HCT116 (cell line): ENCODE results near the gene ATF1. TPM values are rescaled to one million over a fixed set of nuclear protein-coding genes. Genes with fewer than 3 reads are reported as not detected.

Source experiments
- ATAC-seq: fragments of 200-7000 bp; cut with Tn5 transposase; 2 replicates; pipeline ENCODE4 v1.9.1; 2020; ENCODE audit warnings: mild to moderate bottlenecking, moderate library complexity
- BruUV-seq: library from RNA; stranded (reverse); fragments of 400-500 nt; replicated peaks from 2 replicates; lab custom pipeline; 2021; lab: Mats Ljungman, UMichigan
- CTCF ChIA-PET: fragments of 300-600 bp; sonication (Branson Sonifier 250); formaldehyde crosslinking; loops from one replicate; lab custom pipeline; 2021; ENCODE audit warnings: antibody characterized with exemption; lab: Charles Lee
- POLR2A ChIA-PET: fragments of 300-600, 350-600 bp; sonication (Branson Sonifier 250); formaldehyde crosslinking; loops from one replicate; lab custom pipeline; 2021; ENCODE audit warnings: antibody characterized with exemption; lab: Charles Lee
- RAD21 ChIA-PET, 2 experiments: fragments of 300-600 bp; sonication (Branson Sonifier 250); formaldehyde crosslinking; loops; one replicate each; lab custom pipeline; 2023; ENCODE audit warnings: low total read pairs in 2 of 2; ENCODE audit not compliant: uncharacterized antibody in 2 of 2, unreplicated experiment in 2 of 2, low non-redundant PET in 1 of 2; lab: Charles Lee
- DNase-seq: peaks from one replicate; pipeline ENCODE4 v3.0.0-alpha.2; 2010; ENCODE audit warnings: low read depth, low spot score
- H2AFZ ChIP-seq: fragments of 200-600 bp; shearing (Covaris generic), sonication (generic); 2 replicates; pipeline ENCODE4 v1.6.1; 2017; ENCODE audit warnings: low read depth, mixed run types, mixed read lengths, antibody characterized with exemption, low read length; ENCODE audit not compliant: poor library complexity, severe bottlenecking
- H3K27ac ChIP-seq: 2 replicates; pipeline ENCODE4 v1.5.1; 2012; ENCODE audit warnings: low read depth, low read length
- H3K27me3 ChIP-seq: fragments of 200-600 bp; sonication (generic); 2 replicates; pipeline ENCODE4 v1.6.1; 2016; ENCODE audit warnings: mixed run types, low read length, mixed read lengths; ENCODE audit not compliant: insufficient read depth
- H3K36me3 ChIP-seq, 2 experiments: fragments of 200-500 bp in 1 of 2; fragments of 200-600 bp in 1 of 2; sonication (Bioruptor generic) in 1 of 2; sonication (generic) in 1 of 2; 2 replicates each; pipeline versions ENCODE4 v1.5.1 to v1.6.1; 2014 to 2016; ENCODE audit warnings: low read length in 2 of 2, inconsistent platforms in 1 of 2, mixed read lengths in 1 of 2, mixed run types in 1 of 2; ENCODE audit not compliant: insufficient read depth in 2 of 2, control insufficient read depth in 1 of 2
- H3K4me1 ChIP-seq, 2 experiments: fragments of 200-600 bp in 1 of 2; sonication (generic) in 1 of 2; 2 replicates each; pipeline versions ENCODE4 v1.5.1 to v1.6.1; 2012 to 2017; ENCODE audit warnings: low read length in 2 of 2, inconsistent platforms in 1 of 2, mild to moderate bottlenecking in 1 of 2, mixed read lengths in 1 of 2, mixed run types in 1 of 2, moderate library complexity in 1 of 2; ENCODE audit not compliant: insufficient read depth in 2 of 2, control insufficient read depth in 1 of 2
- H3K4me2 ChIP-seq: fragments of 200-600 bp; sonication (generic); 2 replicates; pipeline ENCODE4 v1.6.1; 2017; ENCODE audit warnings: mixed run types, low read length, mixed read lengths
- H3K4me3 ChIP-seq, 2 experiments: fragments of 200-600 bp in 1 of 2; sonication (generic) in 1 of 2; replicated peaks in 1 of 2; 2 replicates each; pipeline ENCODE4 v1.5.1; 2011 to 2016; ENCODE audit warnings: low read length in 2 of 2, control low read depth in 1 of 2, low read depth in 1 of 2, mild to moderate bottlenecking in 1 of 2, mixed read lengths in 1 of 2, mixed run types in 1 of 2
- H3K79me2 ChIP-seq: fragments of 200-600 bp; sonication (generic); 2 replicates; pipeline ENCODE4 v1.6.1; 2017; ENCODE audit warnings: mild to moderate bottlenecking, mixed run types, low read length, moderate library complexity, mixed read lengths; ENCODE audit not compliant: insufficient read depth
- H3K9ac ChIP-seq: fragments of 200-600 bp; sonication (generic); 2 replicates; pipeline ENCODE4 v1.6.1; 2016; ENCODE audit warnings: low read length, mixed read lengths
- H3K9me2 ChIP-seq: fragments of 200-600 bp; sonication (generic), shearing (Covaris generic); 2 replicates; pipeline ENCODE4 v1.6.1; 2017; ENCODE audit warnings: mixed run types, mild to moderate bottlenecking, moderate library complexity; ENCODE audit not compliant: insufficient read depth
- H3K9me3 ChIP-seq, 2 experiments: fragments of 200-500 bp in 1 of 2; fragments of 200-600 bp in 1 of 2; sonication (Bioruptor generic) in 1 of 2; sonication (generic) in 1 of 2; 2 replicates each; pipeline ENCODE4 v1.6.1; 2014 to 2017; ENCODE audit warnings: low read length in 2 of 2, mixed read lengths in 2 of 2, inconsistent platforms in 1 of 2, low read depth in 1 of 2, mild to moderate bottlenecking in 1 of 2, mixed run types in 1 of 2, moderate library complexity in 1 of 2; ENCODE audit not compliant: control insufficient read depth in 1 of 2, insufficient read depth in 1 of 2
- H4K20me1 ChIP-seq: fragments of 200-600 bp; sonication (generic), shearing (Covaris generic); 2 replicates; pipeline ENCODE4 v1.6.1; 2017; ENCODE audit warnings: mixed run types, mild to moderate bottlenecking, moderate library complexity; ENCODE audit not compliant: insufficient read depth
- CBX3 ChIP-seq: IDR thresholded peaks from 2 replicates; pipeline ENCODE4 v1.6.1; 2012; ENCODE audit warnings: low read depth
- ELF1 ChIP-seq: IDR thresholded peaks from 2 replicates; pipeline ENCODE4 v1.6.1; 2012; ENCODE audit warnings: low read depth, borderline replicate concordance
- EZH2phosphoT487 ChIP-seq: fragments of 200-600 bp; IDR thresholded peaks from 2 replicates; pipeline ENCODE4 v1.6.1; 2018; ENCODE audit warnings: antibody characterized with exemption, borderline replicate concordance
- RAD21 ChIP-seq: IDR thresholded peaks from 2 replicates; pipeline ENCODE4 v1.6.1; 2012; ENCODE audit warnings: low read depth, mild to moderate bottlenecking
- intact Hi-C: fragments of 100-400 bp; cut with micrococcal nuclease; formaldehyde crosslinking; loops from 2 replicates; pipeline ENCODE4 v1.10.0; 2022
- total RNA-seq: library from RNA; stranded (reverse); gene quantifications from one replicate; pipeline ENCODE4 v1.2.1, GENCODE V29; 2021; ENCODE audit not compliant: unreplicated experiment
- TF ChIP-seq, protein P1 (sequence below): IDR thresholded peaks from 2 replicates; pipeline ENCODE4 v1.6.1; 2011; ENCODE audit warnings: mild to moderate bottlenecking, low read length, moderate library complexity; ENCODE audit not compliant: insufficient replicate concordance; ENCODE audit errors: extremely low read depth

Gene ATF1
- total RNA-seq, 1 experiment from 2014 or later = 48.8 TPM

DNA sequence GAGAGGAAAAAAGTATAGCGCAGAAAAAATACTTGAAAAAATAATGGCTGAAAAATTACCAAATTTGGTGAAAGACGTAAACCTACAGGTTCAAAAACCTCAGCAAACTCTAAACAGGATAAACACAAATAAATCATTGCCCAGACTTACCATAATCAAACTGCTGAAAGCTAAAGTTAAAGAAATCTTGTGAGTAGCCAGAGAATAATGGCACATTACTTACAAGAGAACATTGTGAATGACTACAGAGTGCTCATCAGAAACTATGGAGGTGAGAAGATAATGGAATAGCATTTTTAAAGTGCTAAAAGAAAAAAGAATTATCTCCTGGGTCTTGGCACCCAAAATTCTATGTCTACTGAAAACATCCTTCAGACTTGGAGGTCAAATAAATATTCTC is 36.0 kb downstream of the ATF1 start:
- Histone ChIP-seq H3K36me3 (peaks cover 9 to 28% of the 10 kb centered on the region in 2 experiments; a peak in 3 of 4 replicates), H3K79me2 (no peaks in the 10 kb centered on the region; the same call in 1 of the 2 replicates), H3K9me2 (no peaks in the 10 kb centered on the region), H3K4me3 (no peak overlapping the region), H3K9me3 (peaks cover 4 to 12% of the 10 kb centered on the region in 2 experiments), H3K27ac (no peak overlapping the region), H3K4me2 (no peak overlapping the region), H3K27me3 (no peaks in the 10 kb centered on the region), H3K9ac (no peak overlapping the region), H2AFZ (no peak overlapping the region), H3K4me1 (no peaks in the 10 kb centered on the region), H4K20me1 (no peaks in the 10 kb centered on the region)
- ChIA-PET POLR2A (no interaction called here), CTCF (no interaction called here), RAD21 (no interaction called here)
- intact Hi-C loops = no loop called here
- ATAC-seq = no peak
- no TSS peak for BruUV-seq
- no peak for DNase-seq
- no peak for TF ChIP-seq ELF1
- TF ChIP-seq CBX3 = peak; percentile 94; the same call in 1 of the 2 replicates
- 0 out of 2 replicates have a peak, but pooled peaks have one; percentile 10 for TF ChIP-seq RAD21

- BruUV-seq = no TSS peak
- H4K20me1 ChIP-seq = no peaks in the 10 kb centered on the region
- no peak overlapping the region for H3K27ac ChIP-seq
- no peaks in the 10 kb centered on the region for H3K27me3 ChIP-seq
- no peak for DNase-seq
- POLR2A ChIA-PET = no interaction called here
- RAD21 ChIA-PET = no interaction called here
- peaks cover 4 to 12% of the 10 kb centered on the region in 2 experiments for H3K9me3 ChIP-seq
- no peak overlapping the region for H3K4me3 ChIP-seq
- H3K9me2 ChIP-seq = no peaks in the 10 kb centered on the region
- intact Hi-C loops = no loop called here
- no peak overlapping the region for H3K4me2 ChIP-seq
- TF ChIP-seq, protein P1, sequence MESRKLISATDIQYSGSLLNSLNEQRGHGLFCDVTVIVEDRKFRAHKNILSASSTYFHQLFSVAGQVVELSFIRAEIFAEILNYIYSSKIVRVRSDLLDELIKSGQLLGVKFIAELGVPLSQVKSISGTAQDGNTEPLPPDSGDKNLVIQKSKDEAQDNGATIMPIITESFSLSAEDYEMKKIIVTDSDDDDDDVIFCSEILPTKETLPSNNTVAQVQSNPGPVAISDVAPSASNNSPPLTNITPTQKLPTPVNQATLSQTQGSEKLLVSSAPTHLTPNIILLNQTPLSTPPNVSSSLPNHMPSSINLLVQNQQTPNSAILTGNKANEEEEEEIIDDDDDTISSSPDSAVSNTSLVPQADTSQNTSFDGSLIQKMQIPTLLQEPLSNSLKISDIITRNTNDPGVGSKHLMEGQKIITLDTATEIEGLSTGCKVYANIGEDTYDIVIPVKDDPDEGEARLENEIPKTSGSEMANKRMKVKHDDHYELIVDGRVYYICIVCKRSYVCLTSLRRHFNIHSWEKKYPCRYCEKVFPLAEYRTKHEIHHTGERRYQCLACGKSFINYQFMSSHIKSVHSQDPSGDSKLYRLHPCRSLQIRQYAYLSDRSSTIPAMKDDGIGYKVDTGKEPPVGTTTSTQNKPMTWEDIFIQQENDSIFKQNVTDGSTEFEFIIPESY = no peak
- no peak for TF ChIP-seq EZH2phosphoT487
- TF ChIP-seq, all 23 proteins: peak for 0
- Histone ChIP-seq H3K79me2 (no peaks in the 10 kb centered on the region; the same call in 1 of the 2 replicates), H3K4me1 (no peaks in the 10 kb centered on the region), H2AFZ (no peak overlapping the region), H3K36me3 (peaks cover 5 to 21% of the 10 kb centered on the region in 2 experiments; a peak in 3 of 4 replicates), H3K9ac (no peak overlapping the region)
- no peak for ATAC-seq
- CTCF ChIA-PET = no interaction called here
These were observed 39.5 kb downstream of the ATF1 start for GRCh38 chr12:50803230-50803875.
